ENCODE results near the gene ZSWIM1.
"Not testable (repeated sequence)": the region's sequence is repeated elsewhere in the genome, so short reads cannot be mapped to it uniquely, and the experiment has no call there.

Gene ZSWIM1

DNA sequence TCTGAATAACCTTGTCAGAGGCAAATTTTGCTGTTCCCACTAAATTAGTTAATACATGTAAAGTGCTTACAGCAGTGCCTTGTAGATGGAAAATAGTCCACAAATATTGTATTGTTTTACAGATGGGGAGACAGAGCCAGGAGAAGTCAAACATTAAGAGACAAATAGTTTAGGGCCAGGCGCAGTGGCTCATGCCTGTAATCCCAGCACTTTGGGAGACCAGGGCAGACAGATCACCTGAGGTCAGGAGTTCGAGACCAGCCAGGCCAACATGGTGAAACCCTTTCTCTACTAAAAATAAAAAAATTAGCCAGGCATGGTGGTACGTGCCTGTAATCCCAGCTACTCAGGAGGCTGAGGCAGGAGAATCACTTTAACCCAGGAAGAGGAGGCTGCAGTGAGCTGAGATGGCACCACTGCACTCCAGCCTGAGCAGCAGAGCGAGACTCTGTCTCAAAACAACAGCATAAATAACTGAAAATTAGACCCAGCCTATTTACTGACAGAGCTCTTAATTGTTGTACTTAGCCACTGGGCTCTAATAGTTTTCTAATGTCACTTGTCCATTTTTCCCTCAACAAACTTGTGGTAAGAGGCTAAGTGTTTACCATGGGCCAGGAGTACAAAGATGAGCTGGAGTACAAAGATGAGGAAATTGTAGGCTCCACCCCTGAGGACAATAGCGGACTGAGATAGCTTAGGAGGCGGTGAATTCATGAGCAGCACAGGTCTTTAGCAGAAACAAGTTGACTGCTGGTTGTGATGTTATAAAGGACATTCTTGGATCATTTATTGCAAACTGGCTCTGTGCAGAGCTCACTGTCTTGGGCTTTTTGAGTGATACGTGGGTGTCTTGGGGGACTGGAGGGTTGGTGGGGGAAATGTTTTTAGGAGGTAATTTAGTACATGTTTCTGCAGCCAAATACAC lies 17.2 kb upstream of the ZSWIM1 start:
- Mint-ChIP-seq H3K36me3 (ENCODE audit: low read depth) (peaks cover 4% of the 10 kb centered on the region), H3K27ac (no peak overlapping the region), H3K27me3 (ENCODE audit: low read depth) (no peaks in the 10 kb centered on the region), H3K4me3 (no peak overlapping the region), H3K9me3 (no peaks in the 10 kb centered on the region), H3K4me1 (ENCODE audit: low read depth) (peaks cover 14% of the 10 kb centered on the region)
- no peak for DNase-seq (ENCODE audit: low spot score)

DNA sequence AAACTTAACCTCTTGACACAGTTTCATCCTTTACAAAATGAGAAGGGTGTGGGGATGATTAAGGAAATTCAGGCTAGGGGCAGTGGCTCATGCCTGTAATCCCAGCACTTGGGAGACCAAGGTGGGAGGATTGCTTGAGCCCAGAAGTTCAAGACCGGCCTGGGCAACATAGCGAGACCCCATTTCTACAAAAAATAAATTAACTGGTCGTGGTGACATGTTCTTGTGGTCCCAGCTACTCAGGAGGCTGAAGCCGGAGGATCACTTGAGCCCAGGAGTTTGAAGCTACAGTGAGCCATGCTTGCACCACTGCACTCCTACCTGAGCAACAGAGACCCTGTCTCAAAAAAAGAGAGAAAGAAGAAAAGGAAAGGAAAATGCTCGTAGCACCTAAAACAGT lies 14.6 kb upstream of the ZSWIM1 start:
- no peak overlapping the region for H3K4me3 Mint-ChIP-seq
- no peaks in the 10 kb centered on the region for H3K4me1 Mint-ChIP-seq (ENCODE audit: low read depth)
- H3K9me3 Mint-ChIP-seq = no peaks in the 10 kb centered on the region
- no peaks in the 10 kb centered on the region for H3K27me3 Mint-ChIP-seq (ENCODE audit: low read depth)
- DNase-seq (ENCODE audit: low spot score) = no peak
- peaks cover 4% of the 10 kb centered on the region for H3K36me3 Mint-ChIP-seq (ENCODE audit: low read depth)
- no peak overlapping the region for H3K27ac Mint-ChIP-seq

DNA sequence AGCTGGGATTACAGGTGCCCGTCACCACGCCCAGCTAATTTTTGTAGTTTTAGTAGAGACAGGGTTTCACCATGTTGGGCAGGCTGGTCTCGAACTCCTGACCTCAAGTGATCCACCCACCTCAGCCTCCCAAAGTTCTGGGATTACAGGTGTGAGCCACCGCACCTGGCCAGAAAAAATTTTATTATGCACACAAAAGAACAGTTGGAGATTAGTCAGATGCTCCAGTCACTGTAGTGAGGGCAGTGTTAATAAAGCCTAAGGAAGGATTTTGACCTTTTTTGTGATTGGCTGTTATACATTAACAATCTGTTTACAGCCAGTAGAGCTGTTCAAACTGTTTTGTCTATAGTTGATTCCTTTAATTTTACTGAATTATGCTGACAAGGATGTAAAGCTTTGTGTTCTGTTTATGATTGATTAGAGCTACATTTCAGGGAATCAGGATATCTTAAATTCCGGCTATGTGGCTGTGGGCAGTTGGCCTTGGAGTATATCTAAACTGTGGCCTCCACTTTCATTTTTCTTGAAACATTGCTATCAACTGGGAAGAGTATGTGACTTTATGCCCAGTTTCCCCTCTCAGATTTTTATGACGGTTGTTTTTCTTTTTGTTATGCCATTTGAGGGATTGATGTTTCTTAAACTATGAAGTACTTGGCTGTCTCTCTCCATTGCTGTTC lies 13.8 kb upstream of the ZSWIM1 start:
- H3K36me3 Mint-ChIP-seq (ENCODE audit: low read depth) = peaks cover 5% of the 10 kb centered on the region
- no peak overlapping the region for H3K4me3 Mint-ChIP-seq
- H3K27me3 Mint-ChIP-seq (ENCODE audit: low read depth) = no peaks in the 10 kb centered on the region
- H3K27ac Mint-ChIP-seq = no peak overlapping the region
- peaks cover under 1% of the 10 kb centered on the region for H3K4me1 Mint-ChIP-seq (ENCODE audit: low read depth)
- no peak for DNase-seq (ENCODE audit: low spot score)
- no peaks in the 10 kb centered on the region for H3K9me3 Mint-ChIP-seq

DNA sequence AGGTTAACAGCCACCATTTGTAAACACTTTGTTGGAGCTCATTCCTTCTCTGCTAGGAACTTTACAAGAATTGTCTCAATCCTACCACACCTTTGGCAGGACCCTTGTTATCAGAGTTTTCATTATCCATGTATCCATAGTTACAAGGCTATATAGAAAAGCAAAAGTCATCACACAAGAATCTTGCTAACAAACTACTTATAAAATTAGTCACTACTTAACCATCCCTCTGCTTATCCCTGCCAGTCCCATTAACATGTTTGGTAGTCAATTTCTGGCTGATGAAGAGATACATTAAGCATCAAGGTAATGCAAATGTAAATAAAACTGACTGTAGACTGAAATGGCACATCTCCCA lies 13.2 kb upstream of the ZSWIM1 start:
- H3K27me3 Mint-ChIP-seq (ENCODE audit: low read depth) = no peaks in the 10 kb centered on the region
- no peak overlapping the region for H3K27ac Mint-ChIP-seq
- H3K9me3 Mint-ChIP-seq = no peaks in the 10 kb centered on the region
- H3K4me1 Mint-ChIP-seq (ENCODE audit: low read depth) = peaks cover 1% of the 10 kb centered on the region
- no peak overlapping the region for H3K4me3 Mint-ChIP-seq
- peaks cover 7% of the 10 kb centered on the region for H3K36me3 Mint-ChIP-seq (ENCODE audit: low read depth)
- DNase-seq (ENCODE audit: low spot score) = no peak

DNA sequence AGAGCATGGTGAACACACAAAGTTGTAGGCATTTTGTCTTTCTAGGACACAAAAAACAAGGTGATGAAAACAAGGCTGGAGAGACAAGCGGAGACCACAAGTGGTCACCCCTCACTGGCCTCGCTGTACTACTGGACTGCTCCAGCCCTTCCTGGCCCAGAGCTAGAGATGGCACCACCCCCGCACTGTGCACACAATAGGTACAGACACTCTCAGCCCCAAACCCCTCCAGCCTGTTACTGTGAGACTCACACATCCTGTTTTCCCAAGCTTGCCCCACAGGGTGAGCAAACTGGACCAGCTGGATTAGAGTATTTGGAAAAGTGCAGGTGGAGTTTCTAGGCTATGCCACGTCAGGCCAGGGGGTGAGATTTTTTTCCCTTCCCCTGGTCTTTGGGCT lies 8.4 kb upstream of the ZSWIM1 start:
- Mint-ChIP-seq H3K27ac (no peak overlapping the region), H3K27me3 (ENCODE audit: low read depth) (no peaks in the 10 kb centered on the region), H3K9me3 (no peaks in the 10 kb centered on the region), H3K4me1 (ENCODE audit: low read depth) (peaks cover 5% of the 10 kb centered on the region), H3K36me3 (ENCODE audit: low read depth) (peaks cover 8% of the 10 kb centered on the region), H3K4me3 (no peak overlapping the region)
- no peak for DNase-seq (ENCODE audit: low spot score)

DNA sequence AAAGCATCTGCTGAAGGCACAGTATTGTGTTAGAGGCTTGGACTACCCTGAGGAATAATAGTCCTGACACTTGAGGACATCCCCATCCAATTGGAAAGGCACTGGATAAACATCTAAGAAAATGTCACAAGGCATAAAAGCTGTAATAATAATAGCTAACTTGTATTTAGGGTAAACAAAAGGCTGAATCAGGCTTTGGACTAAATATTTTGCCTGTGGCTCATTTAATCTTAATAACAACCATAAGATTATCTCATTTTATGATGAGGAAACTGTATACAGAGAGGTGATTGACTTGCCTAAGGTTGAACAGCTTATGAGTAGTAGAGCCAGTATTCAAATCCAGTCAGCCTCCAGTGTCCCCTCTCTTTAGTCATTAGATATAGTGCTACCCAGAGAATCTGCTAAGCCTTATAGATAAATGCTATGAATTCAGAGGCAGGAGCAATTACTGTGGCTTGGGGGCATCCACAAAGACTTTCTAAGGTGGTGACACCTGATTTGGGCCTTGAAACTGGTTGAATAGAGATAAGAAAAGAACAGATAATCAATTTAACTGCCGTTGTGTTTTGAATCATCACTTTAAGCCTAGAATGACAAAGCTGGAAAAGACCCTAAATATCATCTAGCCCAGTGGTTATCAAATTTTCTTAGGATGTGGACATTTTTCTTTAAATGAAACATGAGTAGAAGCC lies 7.5 kb upstream of the ZSWIM1 start:
- H3K4me1 Mint-ChIP-seq (ENCODE audit: low read depth) = peaks cover 5% of the 10 kb centered on the region
- no peaks in the 10 kb centered on the region for H3K9me3 Mint-ChIP-seq
- DNase-seq (ENCODE audit: low spot score) = no peak
- no peaks in the 10 kb centered on the region for H3K27me3 Mint-ChIP-seq (ENCODE audit: low read depth)
- H3K36me3 Mint-ChIP-seq (ENCODE audit: low read depth) = peaks cover 8% of the 10 kb centered on the region
- H3K4me3 Mint-ChIP-seq = no peak overlapping the region
- no peak overlapping the region for H3K27ac Mint-ChIP-seq

DNA sequence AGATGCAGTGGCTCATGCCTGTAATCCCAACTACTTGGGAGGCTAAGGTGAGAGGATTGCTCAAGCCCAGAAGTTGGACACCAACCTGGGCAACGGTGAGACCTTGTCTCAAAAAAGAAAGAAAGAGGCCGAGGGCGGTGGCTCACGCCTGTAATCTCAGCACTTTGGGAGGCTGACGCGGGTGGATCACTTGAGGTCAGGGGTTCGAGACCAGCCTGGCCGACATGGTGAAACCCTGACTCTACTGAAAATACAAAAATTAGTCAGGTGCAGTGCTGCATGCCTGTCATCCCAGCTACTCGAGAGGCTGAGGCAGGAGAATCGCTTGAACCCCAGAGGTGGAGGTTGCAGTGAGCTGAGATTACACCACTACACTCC lies 6.9 kb upstream of the ZSWIM1 start:
- H3K9me3 Mint-ChIP-seq; H3K27me3 Mint-ChIP-seq (ENCODE audit: low read depth); H3K4me3 Mint-ChIP-seq; H3K36me3 Mint-ChIP-seq (ENCODE audit: low read depth); DNase-seq (ENCODE audit: low spot score); H3K27ac Mint-ChIP-seq; H3K4me1 Mint-ChIP-seq (ENCODE audit: low read depth): not testable (repeated sequence)

DNA sequence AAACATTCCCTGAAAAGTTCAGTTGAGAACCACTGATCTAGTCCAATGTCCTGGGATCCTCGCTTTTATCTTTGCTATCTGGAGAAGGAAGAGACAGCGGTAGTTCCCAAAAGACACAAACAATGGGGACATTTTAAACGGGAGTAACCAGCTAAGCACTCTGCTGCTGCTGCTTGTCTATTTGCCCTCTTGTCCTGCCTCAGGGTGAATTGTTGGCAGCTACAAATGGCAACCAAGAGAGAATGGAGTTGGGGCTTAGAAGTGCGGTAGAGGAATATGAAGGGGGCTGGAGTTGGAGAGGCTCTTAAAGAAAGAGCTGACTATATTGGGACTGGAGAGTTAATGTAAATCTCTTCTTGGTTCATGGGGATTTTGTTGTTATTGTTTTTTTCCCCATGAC lies 6.5 kb upstream of the ZSWIM1 start:
- DNase-seq (ENCODE audit: low spot score) = no peak
- H3K36me3 Mint-ChIP-seq (ENCODE audit: low read depth) = peaks cover 8% of the 10 kb centered on the region
- H3K27me3 Mint-ChIP-seq (ENCODE audit: low read depth) = no peaks in the 10 kb centered on the region
- H3K27ac Mint-ChIP-seq = no peak overlapping the region
- H3K4me3 Mint-ChIP-seq = no peak overlapping the region
- H3K9me3 Mint-ChIP-seq = no peaks in the 10 kb centered on the region
- peaks cover 5% of the 10 kb centered on the region for H3K4me1 Mint-ChIP-seq (ENCODE audit: low read depth)

DNA sequence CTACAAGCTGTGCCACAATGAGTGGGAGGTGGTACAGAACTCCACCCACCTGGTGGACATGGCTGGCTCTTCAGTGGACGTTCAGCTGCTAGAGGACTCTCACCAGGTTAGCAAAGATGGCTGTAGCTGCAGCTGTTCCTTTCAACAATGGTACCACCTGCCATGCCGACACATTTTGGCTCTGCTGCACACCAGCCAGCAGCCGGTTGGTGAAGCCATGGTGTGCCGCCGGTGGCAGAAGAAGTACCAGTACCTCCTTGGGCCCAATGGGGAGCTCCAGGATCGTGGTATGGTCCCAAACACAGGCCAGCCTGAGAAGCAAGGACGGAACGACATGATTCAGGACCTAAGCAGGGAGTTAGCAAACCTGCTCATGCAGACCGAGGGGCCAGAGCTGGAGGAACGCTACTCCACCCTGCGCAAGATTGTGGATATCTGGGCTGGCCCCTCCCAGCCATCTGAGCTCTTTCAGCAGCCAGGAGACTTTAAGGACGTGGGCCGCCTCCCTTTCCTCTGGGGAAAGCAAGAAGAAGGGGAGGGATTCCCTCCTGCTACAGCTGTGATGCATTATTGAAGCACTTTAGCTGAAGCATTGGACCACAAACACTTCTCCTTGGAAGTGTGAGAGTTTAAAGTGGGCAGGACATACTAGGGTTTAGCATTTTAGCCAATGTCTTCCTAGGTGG lies 2.8 kb upstream of the ZSWIM1 start:
- DNase-seq (ENCODE audit: low spot score) = no peak

DNA sequence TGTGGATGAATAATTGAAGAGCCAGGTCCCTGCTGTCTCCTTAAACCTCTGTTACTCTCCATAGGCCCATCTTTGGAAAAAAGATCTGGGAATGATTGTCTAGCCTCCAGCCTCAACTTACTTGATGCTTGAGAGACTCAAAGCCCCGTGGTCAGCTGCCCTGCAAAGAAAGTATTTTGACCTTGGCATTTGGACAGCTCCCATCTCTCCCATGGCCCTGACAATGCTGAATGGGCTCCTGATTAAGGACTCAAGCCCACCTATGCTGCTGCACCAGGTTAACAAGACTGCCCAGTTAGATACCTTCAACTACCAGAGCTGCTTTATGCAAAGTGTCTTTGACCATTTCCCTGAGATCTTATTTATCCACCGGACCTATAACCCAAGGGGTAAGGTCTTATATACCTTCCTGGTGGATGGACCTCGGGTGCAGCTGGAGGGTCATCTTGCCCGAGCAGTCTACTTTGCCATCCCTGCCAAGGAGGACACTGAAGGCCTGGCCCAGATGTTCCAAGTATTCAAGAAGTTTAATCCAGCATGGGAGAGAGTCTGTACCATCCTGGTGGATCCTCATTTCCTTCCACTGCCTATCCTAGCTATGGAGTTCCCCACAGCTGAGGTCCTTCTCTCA lies 1.6 kb downstream of the ZSWIM1 start:
- H3K4me1 Mint-ChIP-seq (ENCODE audit: low read depth) = peaks cover 37% of the 10 kb centered on the region
- DNase-seq (ENCODE audit: low spot score) = no peak
- peak overlapping the region; percentile 64 for H3K4me3 Mint-ChIP-seq
- H3K27ac Mint-ChIP-seq = no peak overlapping the region
- peaks cover 31% of the 10 kb centered on the region for H3K36me3 Mint-ChIP-seq (ENCODE audit: low read depth)
- H3K27me3 Mint-ChIP-seq (ENCODE audit: low read depth) = no peaks in the 10 kb centered on the region
- H3K9me3 Mint-ChIP-seq = no peaks in the 10 kb centered on the region

More for the DNA sequence above, 2.8 kb upstream of the ZSWIM1 start:
- no peaks in the 10 kb centered on the region for H3K9me3 Mint-ChIP-seq
- no peaks in the 10 kb centered on the region for H3K27me3 Mint-ChIP-seq (ENCODE audit: low read depth)
- no peak overlapping the region for H3K27ac Mint-ChIP-seq
- H3K4me1 Mint-ChIP-seq (ENCODE audit: low read depth) = peaks cover 24% of the 10 kb centered on the region
- no peak overlapping the region for H3K4me3 Mint-ChIP-seq
- H3K36me3 Mint-ChIP-seq (ENCODE audit: low read depth) = peaks cover 21% of the 10 kb centered on the region

DNA sequence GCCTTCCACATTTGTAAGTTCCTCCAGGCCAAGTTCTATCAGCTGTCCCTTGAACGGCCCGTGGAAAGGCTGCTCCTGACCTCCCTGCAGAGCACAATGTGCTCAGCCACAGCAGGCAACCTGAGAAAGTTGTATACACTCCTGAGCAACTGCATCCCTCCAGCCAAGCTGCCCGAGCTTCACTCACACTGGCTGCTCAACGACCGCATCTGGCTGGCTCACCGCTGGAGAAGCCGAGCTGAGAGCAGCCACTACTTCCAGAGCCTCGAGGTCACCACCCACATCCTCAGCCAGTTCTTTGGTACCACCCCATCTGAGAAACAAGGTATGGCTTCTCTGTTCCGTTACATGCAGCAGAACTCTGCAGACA lies 2.1 kb downstream of the ZSWIM1 start:
- Mint-ChIP-seq H3K27ac (no peak overlapping the region), H3K4me3 (peak overlapping the region; percentile 64), H3K9me3 (no peaks in the 10 kb centered on the region), H3K27me3 (ENCODE audit: low read depth) (no peaks in the 10 kb centered on the region), H3K4me1 (ENCODE audit: low read depth) (peaks cover 37% of the 10 kb centered on the region), H3K36me3 (ENCODE audit: low read depth) (peaks cover 34% of the 10 kb centered on the region)
- DNase-seq (ENCODE audit: low spot score) = no peak

DNA sequence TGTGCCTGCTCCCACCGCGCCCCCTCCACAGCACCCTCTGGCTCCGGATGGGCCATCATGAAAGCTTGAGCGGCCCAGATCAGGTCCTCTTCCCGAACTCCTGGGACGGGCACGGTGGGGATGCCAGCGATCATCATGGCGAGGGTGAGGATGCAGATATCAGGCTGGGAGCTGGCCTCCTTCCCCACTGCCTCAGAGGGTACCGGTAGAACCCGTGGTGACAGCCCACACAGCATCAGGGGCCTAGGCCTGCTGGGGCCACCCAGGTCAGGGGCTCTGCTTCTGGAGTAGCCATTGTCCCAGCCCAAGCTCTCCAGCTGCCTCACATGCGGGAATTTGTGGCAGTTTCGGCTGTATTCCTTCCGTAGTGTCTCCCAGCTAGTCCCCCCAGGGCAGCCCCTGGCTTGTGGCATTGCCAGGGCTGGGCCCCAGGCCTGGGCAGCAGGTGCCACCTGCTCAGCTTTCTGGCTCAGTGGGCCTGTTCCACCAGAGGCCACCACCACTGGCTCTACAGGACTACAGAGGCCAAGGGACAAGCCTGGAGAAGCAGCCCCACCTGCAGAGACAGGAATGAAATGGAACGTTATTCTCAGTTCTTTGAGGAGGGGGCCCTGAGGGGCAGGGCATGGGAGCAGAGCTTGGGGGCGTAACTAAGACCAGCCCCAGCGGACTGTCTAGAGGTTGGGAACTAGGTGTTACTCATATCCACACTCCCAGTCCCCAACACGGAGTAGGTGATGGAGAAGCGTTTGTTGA lies 5.7 kb downstream of the ZSWIM1 start:
- no peak for DNase-seq (ENCODE audit: low spot score)
- peaks cover 27% of the 10 kb centered on the region for H3K36me3 Mint-ChIP-seq (ENCODE audit: low read depth)
- H3K9me3 Mint-ChIP-seq = no peaks in the 10 kb centered on the region
- H3K27me3 Mint-ChIP-seq (ENCODE audit: low read depth) = no peaks in the 10 kb centered on the region
- no peak overlapping the region for H3K27ac Mint-ChIP-seq
- no peak overlapping the region for H3K4me3 Mint-ChIP-seq
- peaks cover 38% of the 10 kb centered on the region for H3K4me1 Mint-ChIP-seq (ENCODE audit: low read depth)

DNA sequence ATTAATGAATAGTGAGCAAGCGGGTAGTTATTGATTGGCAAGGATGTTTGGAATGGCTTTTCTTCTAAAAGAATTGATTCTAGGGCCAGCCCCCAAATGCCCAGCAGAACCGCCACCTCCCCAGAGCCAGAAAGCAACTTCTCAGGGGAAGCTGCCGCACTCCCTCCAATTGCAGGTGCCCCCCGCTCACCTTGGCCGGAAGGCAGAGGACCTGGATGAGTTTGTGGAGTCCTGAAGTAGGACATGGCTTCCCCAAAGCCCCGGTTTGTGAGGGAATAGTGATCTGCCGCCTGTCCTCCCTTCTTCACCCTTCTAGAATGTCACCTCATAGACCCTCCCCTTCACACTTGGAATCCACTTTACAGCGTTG lies 6.3 kb downstream of the ZSWIM1 start, which contains the start of gene SPATA25:
TSS of gene SPATA25 (minus strand) at position 277 of the 370 bp plus-strand sequence. CDS start at position 245, 32 bp downstream.
- H3K4me1 Mint-ChIP-seq (ENCODE audit: low read depth) = peaks cover 38% of the 10 kb centered on the region
- no peaks in the 10 kb centered on the region for H3K27me3 Mint-ChIP-seq (ENCODE audit: low read depth)
- no peak within 1 kb of the TSS for H3K27ac Mint-ChIP-seq
- no peaks in the 10 kb centered on the region for H3K9me3 Mint-ChIP-seq
- peaks cover 25% of the 10 kb centered on the region for H3K36me3 Mint-ChIP-seq (ENCODE audit: low read depth)
- H3K4me3 Mint-ChIP-seq = no peak within 1 kb of the TSS
- no peak for DNase-seq (ENCODE audit: low spot score)
